Chondrocyte (in vitro differentiated cells): ENCODE measurements around the gene PNPLA6. TPM values are rescaled to one million over a fixed set of nuclear protein-coding genes. Genes with fewer than 3 reads are reported as not detected.

Experiments
- DNase-seq: peaks from one replicate; pipeline ENCODE4 v3.0.0; 2021; ENCODE audit warnings: mixed read lengths, low spot score
- H3K27ac Mint-ChIP-seq: one replicate; pipeline ENCODE4 v1.8.0; 2021; ENCODE audit warnings: mild to moderate bottlenecking, moderate library complexity, mixed read lengths; ENCODE audit not compliant: unreplicated experiment
- H3K27me3 Mint-ChIP-seq: 2 replicates; pipeline ENCODE4 v1.8.0; 2021; ENCODE audit warnings: low read depth, mixed read lengths
- H3K36me3 Mint-ChIP-seq: 2 replicates; pipeline ENCODE4 v1.8.0; 2021; ENCODE audit warnings: low read depth, mixed read lengths
- H3K4me1 Mint-ChIP-seq: 2 replicates; pipeline ENCODE4 v1.8.0; 2021; ENCODE audit warnings: low read depth, mild to moderate bottlenecking, mixed read lengths
- H3K4me3 Mint-ChIP-seq: one replicate; pipeline ENCODE4 v1.8.0; 2021; ENCODE audit warnings: mild to moderate bottlenecking, moderate library complexity, mixed read lengths; ENCODE audit not compliant: unreplicated experiment
- H3K9me3 Mint-ChIP-seq: 2 replicates; pipeline ENCODE4 v1.8.0; 2021; ENCODE audit warnings: low read depth, mixed read lengths
- total RNA-seq: library from RNA; stranded (reverse); gene quantifications from 3 replicates; pipeline ENCODE4 v1.2.1, GENCODE V29; 2021
- TF ChIP-seq, protein P1 (sequence below): fragments of 200-600 bp; sonication (generic); IDR thresholded peaks from 2 replicates; pipeline ENCODE4 v1.5.0; 2021; ENCODE audit warnings: antibody characterized with exemption, mild to moderate bottlenecking, moderate library complexity

PNPLA6 gene
- total RNA-seq, 1 donor from 2014 or later: 87.9 TPM

DNA sequence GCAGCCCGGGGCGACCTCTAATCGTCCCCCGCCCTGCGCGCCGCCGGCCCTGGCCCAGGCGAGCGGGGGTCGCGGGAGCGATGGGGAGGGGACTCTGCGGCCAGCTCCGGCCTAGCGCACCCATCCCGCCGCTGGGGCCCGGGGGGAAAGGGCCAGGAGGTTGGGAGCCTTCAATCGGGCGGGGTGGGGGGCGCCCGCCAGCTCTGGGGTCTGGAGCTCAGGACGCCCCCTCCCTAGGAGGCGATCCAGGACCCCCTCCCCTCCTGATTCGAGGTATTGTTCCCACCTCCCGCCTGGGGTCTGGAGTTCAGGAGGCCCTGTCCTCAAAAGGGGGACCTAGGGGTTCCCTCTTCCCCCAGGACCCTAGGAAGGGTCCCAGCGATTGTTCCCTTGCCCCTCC is 19.2 kb upstream of the PNPLA6 start:
- H3K9me3 Mint-ChIP-seq: no peaks in the 10 kb centered on the region
- H3K27me3 Mint-ChIP-seq: no peaks in the 10 kb centered on the region
- peaks cover 22% of the 10 kb centered on the region for H3K4me1 Mint-ChIP-seq
- H3K36me3 Mint-ChIP-seq: no peaks in the 10 kb centered on the region
- TF ChIP-seq, protein P1, sequence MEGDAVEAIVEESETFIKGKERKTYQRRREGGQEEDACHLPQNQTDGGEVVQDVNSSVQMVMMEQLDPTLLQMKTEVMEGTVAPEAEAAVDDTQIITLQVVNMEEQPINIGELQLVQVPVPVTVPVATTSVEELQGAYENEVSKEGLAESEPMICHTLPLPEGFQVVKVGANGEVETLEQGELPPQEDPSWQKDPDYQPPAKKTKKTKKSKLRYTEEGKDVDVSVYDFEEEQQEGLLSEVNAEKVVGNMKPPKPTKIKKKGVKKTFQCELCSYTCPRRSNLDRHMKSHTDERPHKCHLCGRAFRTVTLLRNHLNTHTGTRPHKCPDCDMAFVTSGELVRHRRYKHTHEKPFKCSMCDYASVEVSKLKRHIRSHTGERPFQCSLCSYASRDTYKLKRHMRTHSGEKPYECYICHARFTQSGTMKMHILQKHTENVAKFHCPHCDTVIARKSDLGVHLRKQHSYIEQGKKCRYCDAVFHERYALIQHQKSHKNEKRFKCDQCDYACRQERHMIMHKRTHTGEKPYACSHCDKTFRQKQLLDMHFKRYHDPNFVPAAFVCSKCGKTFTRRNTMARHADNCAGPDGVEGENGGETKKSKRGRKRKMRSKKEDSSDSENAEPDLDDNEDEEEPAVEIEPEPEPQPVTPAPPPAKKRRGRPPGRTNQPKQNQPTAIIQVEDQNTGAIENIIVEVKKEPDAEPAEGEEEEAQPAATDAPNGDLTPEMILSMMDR: no peak
- no peak for DNase-seq
- peak overlapping the region; percentile 81 for H3K4me3 Mint-ChIP-seq
- peak overlapping the region; percentile 79 for H3K27ac Mint-ChIP-seq

GRCh38 chr19:7516878-7517277 is 18.6 kb upstream of the PNPLA6 start:
- peak overlapping the region; percentile 79 for H3K27ac Mint-ChIP-seq
- no peaks in the 10 kb centered on the region for H3K9me3 Mint-ChIP-seq
- peak overlapping the region; percentile 81 for H3K4me3 Mint-ChIP-seq
- TF ChIP-seq, protein P1: no peak
- no peaks in the 10 kb centered on the region for H3K27me3 Mint-ChIP-seq
- no peak for DNase-seq
- H3K36me3 Mint-ChIP-seq: no peaks in the 10 kb centered on the region
- H3K4me1 Mint-ChIP-seq: peaks cover 24% of the 10 kb centered on the region

DNA sequence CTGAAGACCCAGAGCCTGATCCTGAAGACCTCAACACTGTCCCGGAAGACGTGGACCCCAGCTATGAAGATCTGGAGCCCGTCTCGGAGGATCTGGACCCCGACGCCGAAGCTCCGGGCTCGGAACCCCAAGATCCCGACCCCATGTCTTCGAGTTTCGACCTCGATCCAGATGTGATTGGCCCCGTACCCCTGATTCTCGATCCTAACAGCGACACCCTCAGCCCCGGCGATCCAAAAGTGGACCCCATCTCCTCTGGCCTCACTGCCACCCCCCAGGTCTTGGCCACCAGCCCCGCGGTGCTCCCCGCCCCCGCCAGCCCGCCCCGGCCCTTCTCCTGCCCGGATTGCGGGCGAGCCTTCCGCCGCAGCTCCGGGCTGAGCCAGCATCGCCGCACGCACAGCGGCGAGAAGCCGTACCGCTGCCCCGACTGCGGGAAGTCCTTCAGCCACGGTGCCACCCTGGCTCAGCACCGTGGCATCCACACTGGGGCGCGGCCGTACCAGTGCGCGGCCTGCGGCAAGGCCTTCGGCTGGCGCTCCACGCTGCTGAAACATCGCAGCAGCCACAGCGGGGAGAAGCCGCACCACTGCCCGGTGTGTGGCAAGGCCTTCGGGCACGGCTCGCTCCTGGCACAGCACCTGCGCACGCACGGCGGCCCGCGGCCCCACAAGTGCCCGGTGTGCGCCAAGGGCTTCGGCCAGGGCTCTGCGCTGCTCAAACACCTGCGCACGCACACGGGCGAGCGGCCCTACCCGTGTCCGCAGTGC is 16.0 kb upstream of the PNPLA6 start:
- Mint-ChIP-seq H3K4me3 (no peak overlapping the region), H3K27me3 (no peaks in the 10 kb centered on the region), H3K9me3 (no peaks in the 10 kb centered on the region), H3K27ac (no peak overlapping the region), H3K36me3 (no peaks in the 10 kb centered on the region), H3K4me1 (peaks cover 34% of the 10 kb centered on the region)
- TF ChIP-seq, protein P1: no peak
- no peak for DNase-seq

GRCh38 chr19:7520131-7521051 is 15.1 kb upstream of the PNPLA6 start:
- no peaks in the 10 kb centered on the region for H3K9me3 Mint-ChIP-seq
- no peak overlapping the region for H3K4me3 Mint-ChIP-seq
- no peaks in the 10 kb centered on the region for H3K27me3 Mint-ChIP-seq
- TF ChIP-seq, protein P1: no peak
- no peak overlapping the region for H3K27ac Mint-ChIP-seq
- no peak for DNase-seq
- H3K36me3 Mint-ChIP-seq: no peaks in the 10 kb centered on the region
- peaks cover 27% of the 10 kb centered on the region for H3K4me1 Mint-ChIP-seq

GRCh38 chr19:7521551-7522071 is 13.9 kb upstream of the PNPLA6 start:
- peak overlapping the region; percentile 80 for H3K4me3 Mint-ChIP-seq
- DNase-seq: no peak
- H3K27me3 Mint-ChIP-seq: no peaks in the 10 kb centered on the region
- TF ChIP-seq, protein P1: no peak
- no peaks in the 10 kb centered on the region for H3K9me3 Mint-ChIP-seq
- peak overlapping the region; percentile 95 for H3K27ac Mint-ChIP-seq
- no peaks in the 10 kb centered on the region for H3K36me3 Mint-ChIP-seq
- peaks cover 22% of the 10 kb centered on the region for H3K4me1 Mint-ChIP-seq
